ENCODE results near the gene VSTM1. TPM values are rescaled to one million over a fixed set of nuclear protein-coding genes. Genes with fewer than 3 reads are reported as not detected.

Gene VSTM1
- total RNA-seq, 4 donors from 2014 or later, result not detected

DNA sequence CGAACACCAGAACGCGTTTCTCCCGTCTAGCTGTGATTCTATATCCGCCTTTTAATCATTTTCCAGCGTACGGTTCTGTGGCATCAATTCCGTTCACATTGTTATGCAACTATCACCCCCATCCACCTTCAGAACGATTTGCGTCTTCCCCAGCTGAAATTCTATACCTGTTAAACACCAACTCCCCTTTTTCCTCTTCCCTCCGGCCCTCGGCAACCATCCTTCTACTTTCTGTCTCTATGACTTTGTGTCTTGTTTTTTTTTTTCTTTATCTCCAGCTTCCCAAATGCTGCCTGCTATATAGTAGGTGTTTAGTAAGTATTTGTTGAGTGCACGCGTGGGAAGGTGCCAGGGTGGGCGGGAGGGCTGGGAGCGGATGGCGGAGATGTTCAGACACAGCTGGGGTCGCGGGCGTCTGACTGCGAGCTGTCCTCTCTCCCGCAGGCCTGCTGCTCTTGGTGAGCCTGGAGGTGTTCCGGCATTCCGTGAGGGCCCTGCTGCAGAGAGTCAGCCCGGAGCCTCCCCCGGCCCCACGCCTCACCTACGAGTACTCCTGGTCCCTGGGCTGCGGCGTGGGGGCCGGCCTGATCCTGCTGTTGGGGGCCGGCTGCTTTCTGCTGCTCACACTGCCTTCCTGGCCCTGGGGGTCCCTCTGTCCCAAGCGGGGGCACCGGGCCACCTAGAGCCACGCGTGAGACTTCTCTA lies 52.0 kb downstream of the VSTM1 start:
- H3K36me3 ChIP-seq, result no peaks in the 10 kb centered on the region

GRCh38 chr19:54010474-54010873 lies 53.2 kb downstream of the VSTM1 start:
- WGBS, 2 donors, result 86 to 87% methylated on average over 6 of the region's 6 CpGs
- intact Hi-C loops (cut with DNase I), result no loop called here
- H3K27ac ChIP-seq, result no peak overlapping the region
- no peaks in the 10 kb centered on the region for H3K4me1 ChIP-seq
- H3K9me3 ChIP-seq, result no peaks in the 10 kb centered on the region
- no peak for DNase-seq
- H3K27me3 ChIP-seq, result peaks cover 0 to 80% (median 0%) of the 10 kb centered on the region in 4 donors
- TF ChIP-seq POLR2A (IDR thresholded peaks at IDR 0.05), result no peak
- TF ChIP-seq, protein P1, sequence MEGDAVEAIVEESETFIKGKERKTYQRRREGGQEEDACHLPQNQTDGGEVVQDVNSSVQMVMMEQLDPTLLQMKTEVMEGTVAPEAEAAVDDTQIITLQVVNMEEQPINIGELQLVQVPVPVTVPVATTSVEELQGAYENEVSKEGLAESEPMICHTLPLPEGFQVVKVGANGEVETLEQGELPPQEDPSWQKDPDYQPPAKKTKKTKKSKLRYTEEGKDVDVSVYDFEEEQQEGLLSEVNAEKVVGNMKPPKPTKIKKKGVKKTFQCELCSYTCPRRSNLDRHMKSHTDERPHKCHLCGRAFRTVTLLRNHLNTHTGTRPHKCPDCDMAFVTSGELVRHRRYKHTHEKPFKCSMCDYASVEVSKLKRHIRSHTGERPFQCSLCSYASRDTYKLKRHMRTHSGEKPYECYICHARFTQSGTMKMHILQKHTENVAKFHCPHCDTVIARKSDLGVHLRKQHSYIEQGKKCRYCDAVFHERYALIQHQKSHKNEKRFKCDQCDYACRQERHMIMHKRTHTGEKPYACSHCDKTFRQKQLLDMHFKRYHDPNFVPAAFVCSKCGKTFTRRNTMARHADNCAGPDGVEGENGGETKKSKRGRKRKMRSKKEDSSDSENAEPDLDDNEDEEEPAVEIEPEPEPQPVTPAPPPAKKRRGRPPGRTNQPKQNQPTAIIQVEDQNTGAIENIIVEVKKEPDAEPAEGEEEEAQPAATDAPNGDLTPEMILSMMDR (IDR thresholded peaks at IDR 0.05), result no peak
- H3K36me3 ChIP-seq, result no peaks in the 10 kb centered on the region
- no peak overlapping the region for H3K4me3 ChIP-seq

More for the DNA sequence above, 52.0 kb downstream of the VSTM1 start:
- Histone ChIP-seq H3K4me1 (no peaks in the 10 kb centered on the region), H3K9me3 (no peaks in the 10 kb centered on the region), H3K4me3 (no peak overlapping the region), H3K27ac (no peak overlapping the region), H3K27me3 (peaks cover 0 to 88% (median 0%) of the 10 kb centered on the region in 4 donors)
- DNase-seq, result no peak
- intact Hi-C loops (cut with DNase I), result no loop called here
- TF ChIP-seq, protein P1 (IDR thresholded peaks at IDR 0.05), result no peak
- TF ChIP-seq POLR2A (IDR thresholded peaks at IDR 0.05), result no peak
- 28 to 45% methylated on average over 18 to 24 of the region's 36 CpGs for WGBS, 2 donors

DNA sequence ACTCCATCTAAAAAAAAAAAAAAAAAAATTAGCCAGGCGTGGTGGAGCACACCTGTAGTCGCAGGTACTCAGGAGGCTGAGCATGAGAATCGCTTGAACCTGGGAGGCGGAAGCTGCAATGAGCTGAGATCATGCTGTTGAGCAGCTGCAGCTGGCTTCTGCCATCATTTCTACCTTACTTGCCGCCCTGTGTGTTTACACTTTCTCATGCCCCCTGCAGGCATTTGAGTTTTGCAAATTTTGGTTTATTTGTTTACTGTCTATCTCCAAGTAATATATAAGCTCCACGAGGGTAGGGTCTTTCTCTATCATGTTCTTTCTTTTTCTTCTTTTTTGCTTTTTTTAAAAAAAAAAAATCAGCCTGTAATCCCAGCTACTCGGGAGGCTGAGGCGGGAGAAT lies 54.3 kb downstream of the VSTM1 start:
- Histone ChIP-seq H3K9me3 (no peaks in the 10 kb centered on the region), H3K27ac (no peak overlapping the region), H3K4me1 (no peaks in the 10 kb centered on the region), H3K36me3 (no peaks in the 10 kb centered on the region), H3K4me3 (no peak overlapping the region), H3K27me3 (peaks cover 0 to 80% (median 0%) of the 10 kb centered on the region in 4 donors)
- TF ChIP-seq, protein P1 (IDR thresholded peaks at IDR 0.05), result no peak
- no peak for TF ChIP-seq POLR2A (IDR thresholded peaks at IDR 0.05)
- 65 to 74% methylated on average over 8 of the region's 8 CpGs for WGBS, 2 donors
- no peak for DNase-seq
- intact Hi-C loops (cut with DNase I), result no loop called here

GRCh38 chr19:54002495-54003315 lies 61.0 kb downstream of the VSTM1 start:
- no peak for DNase-seq
- Histone ChIP-seq H3K27ac (no peak overlapping the region), H3K36me3 (no peaks in the 10 kb centered on the region), H3K27me3 (peaks cover 0 to 80% (median 0%) of the 10 kb centered on the region in 4 donors), H3K4me3 (no peak overlapping the region), H3K9me3 (no peaks in the 10 kb centered on the region), H3K4me1 (no peaks in the 10 kb centered on the region)
- TF ChIP-seq, protein P1 (IDR thresholded peaks at IDR 0.05), result no peak
- TF ChIP-seq POLR2A (IDR thresholded peaks at IDR 0.05), result no peak
- intact Hi-C loops (cut with DNase I), result no loop called here
- 56 to 57% methylated on average over 10 of the region's 10 CpGs for WGBS, 2 donors

GRCh38 chr19:54001496-54001895 lies 62.2 kb downstream of the VSTM1 start:
- 60 to 88% methylated on average over 2 of the region's 2 CpGs for WGBS, 2 donors
- no peak for DNase-seq
- TF ChIP-seq, protein P1 (IDR thresholded peaks at IDR 0.05), result no peak
- no peak for TF ChIP-seq POLR2A (IDR thresholded peaks at IDR 0.05)

More at GRCh38 chr19:54001496-54001895, 62.2 kb downstream of the VSTM1 start:
- no peak overlapping the region for H3K27ac ChIP-seq
- H3K27me3 ChIP-seq, result peaks cover 0 to 84% (median 0%) of the 10 kb centered on the region in 4 donors
- H3K4me1 ChIP-seq, result no peaks in the 10 kb centered on the region
- no peak overlapping the region for H3K4me3 ChIP-seq
- no peaks in the 10 kb centered on the region for H3K9me3 ChIP-seq
- no peaks in the 10 kb centered on the region for H3K36me3 ChIP-seq
- intact Hi-C loops (cut with DNase I), result no loop called here

Data from esophagus squamous epithelium (tissue), 5 donors.